OCI-LY1 (cell line): ENCODE data around the gene BEAN1.
"Not testable (repeated sequence)": the region's sequence is repeated elsewhere in the genome, so short reads cannot be mapped to it uniquely, and the experiment has no call there.

Source experiments
- H2AFZ ChIP-seq: fragments of 200-600 bp; sonication (generic), shearing (Covaris generic); 2 replicates; pipeline ENCODE4 v1.6.0; 2014; ENCODE audit warnings: antibody characterized with exemption, mild to moderate bottlenecking, low read length
- H3F3A ChIP-seq: fragments of 200-600 bp; sonication (generic), shearing (Covaris generic); 2 replicates; pipeline ENCODE4 v1.6.0; 2014; ENCODE audit warnings: mild to moderate bottlenecking, antibody characterized with exemption, low read length, moderate library complexity; ENCODE audit not compliant: insufficient read depth
- H3K27ac ChIP-seq: fragments of 200-600 bp; sonication (generic); 2 replicates; pipeline ENCODE4 v1.5.1; 2014; ENCODE audit warnings: low read length, mixed run types, mild to moderate bottlenecking, low read depth; ENCODE audit not compliant: poor library complexity, severe bottlenecking
- H3K27me3 ChIP-seq: fragments of 200-600 bp; sonication (generic); 2 replicates; pipeline ENCODE4 v1.6.0; 2014; ENCODE audit warnings: antibody characterized with exemption, mild to moderate bottlenecking, low read length, moderate library complexity; ENCODE audit not compliant: insufficient read depth
- H3K36me3 ChIP-seq: fragments of 200-600 bp; sonication (generic); 2 replicates; pipeline ENCODE4 v1.6.1; 2014; ENCODE audit warnings: mild to moderate bottlenecking, antibody characterized with exemption, low read length, moderate library complexity, mixed read lengths; ENCODE audit not compliant: insufficient read depth
- H3K4me1 ChIP-seq: fragments of 200-600 bp; sonication (generic); 2 replicates; pipeline ENCODE4 v1.5.1; 2014; ENCODE audit warnings: mild to moderate bottlenecking, low read length, moderate library complexity; ENCODE audit not compliant: insufficient read depth, severe bottlenecking
- H3K4me2 ChIP-seq: fragments of 200-600 bp; sonication (generic), shearing (Covaris generic); 2 replicates; pipeline ENCODE4 v1.6.1; 2014; ENCODE audit warnings: low read length
- H3K4me3 ChIP-seq: fragments of 200-600 bp; sonication (generic); 2 replicates; pipeline ENCODE4 v1.5.1; 2014; ENCODE audit warnings: low read length, low read depth, mild to moderate bottlenecking, mixed read lengths; ENCODE audit not compliant: poor library complexity, severe bottlenecking
- H3K79me2 ChIP-seq: fragments of 200-600 bp; shearing (Covaris generic); 2 replicates; pipeline ENCODE4 v1.6.1; 2016; ENCODE audit warnings: mixed run types, low read length, mixed read lengths; ENCODE audit not compliant: insufficient read depth
- H3K9ac ChIP-seq: fragments of 200-600 bp; sonication (generic), shearing (Covaris generic); 2 replicates; pipeline ENCODE4 v1.6.1; 2014; ENCODE audit warnings: mild to moderate bottlenecking, low read length, mixed read lengths
- H3K9me2 ChIP-seq: fragments of 200-600 bp; sonication (generic), shearing (Covaris generic); 2 replicates; pipeline ENCODE4 v1.6.1; 2014; ENCODE audit warnings: low read depth, mild to moderate bottlenecking, low read length, mixed read lengths
- H3K9me3 ChIP-seq: fragments of 200-600 bp; shearing (Covaris generic); 2 replicates; pipeline ENCODE4 v1.6.1; 2014; ENCODE audit warnings: low read length, mixed read lengths
- H4K20me1 ChIP-seq: fragments of 200-600 bp; sonication (generic), shearing (Covaris generic); 2 replicates; pipeline ENCODE4 v1.6.0; 2016; ENCODE audit warnings: mild to moderate bottlenecking, low read length; ENCODE audit not compliant: insufficient read depth
- EZH2 ChIP-seq: fragments of 200-600 bp; sonication (generic), shearing (Covaris generic); IDR thresholded peaks from 2 replicates; pipeline ENCODE4 v1.8.0; 2017; ENCODE audit warnings: borderline replicate concordance, mixed run types, mild to moderate bottlenecking, antibody characterized with exemption, low read length, moderate library complexity, mixed read lengths
- TF ChIP-seq, protein P1 (sequence below): fragments of 200-600 bp; sonication (generic), shearing (Covaris generic); IDR thresholded peaks from 2 replicates; pipeline ENCODE4 v1.5.1; 2017; ENCODE audit warnings: mild to moderate bottlenecking, antibody characterized with exemption, low read length, moderate library complexity, mixed read lengths

Gene BEAN1

DNA sequence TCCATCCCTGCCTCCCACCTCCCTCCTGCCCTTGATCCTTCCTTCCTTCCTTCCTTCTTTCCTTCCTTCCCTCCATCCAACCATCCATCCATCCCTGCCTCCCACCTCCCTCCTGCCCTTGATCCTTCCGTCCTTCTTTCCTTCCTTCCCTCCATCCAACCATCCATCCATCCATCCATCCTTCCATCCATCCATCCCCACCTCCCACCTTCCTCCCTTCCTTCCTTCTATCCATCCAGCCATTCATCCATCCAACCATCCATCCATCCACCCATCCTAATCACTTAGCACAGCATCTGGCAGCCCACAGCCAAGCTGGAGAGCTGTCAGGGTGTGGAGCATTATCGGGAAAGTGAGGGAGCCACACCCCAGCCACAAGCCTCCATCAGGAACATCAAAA lies 68.3 kb downstream of the BEAN1 start:
- Histone ChIP-seq H2AFZ (no peak overlapping the region), H3K9ac (no peak overlapping the region), H3K27me3 (no peaks in the 10 kb centered on the region), H4K20me1 (no peaks in the 10 kb centered on the region), H3K27ac (no peak overlapping the region), H3K4me1 (no peaks in the 10 kb centered on the region), H3K4me2 (no peak overlapping the region), H3K79me2 (no peaks in the 10 kb centered on the region), H3K9me3 (no peaks in the 10 kb centered on the region), H3F3A (no peaks in the 10 kb centered on the region), H3K4me3 (no peak overlapping the region), H3K9me2 (no peaks in the 10 kb centered on the region), H3K36me3 (no peaks in the 10 kb centered on the region)
- TF ChIP-seq, protein P1, sequence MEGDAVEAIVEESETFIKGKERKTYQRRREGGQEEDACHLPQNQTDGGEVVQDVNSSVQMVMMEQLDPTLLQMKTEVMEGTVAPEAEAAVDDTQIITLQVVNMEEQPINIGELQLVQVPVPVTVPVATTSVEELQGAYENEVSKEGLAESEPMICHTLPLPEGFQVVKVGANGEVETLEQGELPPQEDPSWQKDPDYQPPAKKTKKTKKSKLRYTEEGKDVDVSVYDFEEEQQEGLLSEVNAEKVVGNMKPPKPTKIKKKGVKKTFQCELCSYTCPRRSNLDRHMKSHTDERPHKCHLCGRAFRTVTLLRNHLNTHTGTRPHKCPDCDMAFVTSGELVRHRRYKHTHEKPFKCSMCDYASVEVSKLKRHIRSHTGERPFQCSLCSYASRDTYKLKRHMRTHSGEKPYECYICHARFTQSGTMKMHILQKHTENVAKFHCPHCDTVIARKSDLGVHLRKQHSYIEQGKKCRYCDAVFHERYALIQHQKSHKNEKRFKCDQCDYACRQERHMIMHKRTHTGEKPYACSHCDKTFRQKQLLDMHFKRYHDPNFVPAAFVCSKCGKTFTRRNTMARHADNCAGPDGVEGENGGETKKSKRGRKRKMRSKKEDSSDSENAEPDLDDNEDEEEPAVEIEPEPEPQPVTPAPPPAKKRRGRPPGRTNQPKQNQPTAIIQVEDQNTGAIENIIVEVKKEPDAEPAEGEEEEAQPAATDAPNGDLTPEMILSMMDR: no peak
- TF ChIP-seq EZH2: no peak

DNA sequence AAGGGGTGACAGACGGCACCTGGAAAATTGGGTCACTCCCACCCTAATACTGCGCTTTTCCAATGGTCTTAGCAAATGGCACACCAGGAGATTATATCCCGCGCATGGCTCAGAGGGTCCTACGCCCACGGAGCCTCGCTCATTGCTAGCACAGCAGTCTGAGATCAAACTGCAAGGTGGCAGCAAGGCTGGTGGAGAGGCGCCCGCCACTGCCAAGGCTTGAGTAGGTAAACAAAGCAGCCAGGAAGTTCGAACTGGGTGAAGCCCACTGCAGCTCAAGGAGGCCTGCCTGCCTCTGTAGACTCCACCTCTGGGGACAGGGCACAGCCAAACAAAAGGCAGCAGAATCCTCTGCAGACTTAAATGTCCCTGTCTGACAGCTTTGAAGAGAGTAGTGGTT lies 69.1 kb downstream of the BEAN1 start:
- not testable (repeated sequence) for H3K36me3 ChIP-seq, H2AFZ ChIP-seq, H3K4me2 ChIP-seq, H3K27me3 ChIP-seq, H3K9ac ChIP-seq, H3K9me2 ChIP-seq, H3K4me1 ChIP-seq, H3K9me3 ChIP-seq, H4K20me1 ChIP-seq, H3K4me3 ChIP-seq, H3K27ac ChIP-seq, H3F3A ChIP-seq, H3K79me2 ChIP-seq

DNA sequence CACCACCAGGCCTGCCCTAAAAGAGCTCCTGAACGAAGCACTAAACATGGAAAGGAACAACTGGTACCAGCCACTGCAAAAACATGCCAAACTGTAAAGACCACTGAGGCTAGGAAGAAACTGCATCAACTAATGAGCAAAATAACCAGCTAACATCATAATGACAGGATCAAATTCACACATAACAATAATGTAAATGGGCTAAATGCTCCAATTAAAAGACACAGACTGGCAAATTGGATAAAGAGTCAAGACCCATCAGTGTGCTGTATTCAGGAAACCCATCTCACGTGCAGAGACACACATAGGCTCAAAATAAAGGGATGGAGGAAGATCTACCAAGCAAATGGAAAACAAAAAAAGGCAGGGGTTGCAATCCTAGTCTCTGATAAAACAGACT lies 70.8 kb downstream of the BEAN1 start:
- H3K4me1 ChIP-seq, H4K20me1 ChIP-seq, H3K27ac ChIP-seq, H3K79me2 ChIP-seq, H3K27me3 ChIP-seq, H3K4me2 ChIP-seq, H3K9ac ChIP-seq, H3K9me3 ChIP-seq, H3K4me3 ChIP-seq, H3K9me2 ChIP-seq, H3F3A ChIP-seq, H2AFZ ChIP-seq, H3K36me3 ChIP-seq: not testable (repeated sequence)

DNA sequence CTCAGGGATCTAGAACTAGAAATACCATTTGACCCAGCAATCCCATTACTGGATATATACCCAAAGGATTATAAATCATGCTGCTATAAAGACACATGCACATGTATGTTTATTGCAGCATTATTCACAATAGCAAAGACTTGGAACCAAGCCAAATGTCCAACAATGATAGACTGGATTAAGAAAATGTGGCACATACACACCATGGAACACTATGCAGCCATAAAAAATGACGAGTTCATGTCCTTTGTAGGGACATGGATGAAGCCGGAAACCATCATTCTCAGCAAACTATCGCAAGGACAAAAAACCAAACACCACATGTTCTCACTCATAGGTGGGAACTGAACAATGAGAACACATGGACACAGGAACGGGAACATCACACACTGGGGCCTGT lies 74.5 kb downstream of the BEAN1 start:
- not testable (repeated sequence) for H3K27me3 ChIP-seq, H3K9ac ChIP-seq, H3K4me2 ChIP-seq, H3K4me3 ChIP-seq, H3K36me3 ChIP-seq, H3K4me1 ChIP-seq, H3K9me3 ChIP-seq, H2AFZ ChIP-seq, H3K79me2 ChIP-seq, H3K27ac ChIP-seq, H4K20me1 ChIP-seq, H3F3A ChIP-seq, H3K9me2 ChIP-seq
